Left lobe of liver (tissue), 2 donors: ENCODE results near the gene CSNK2B. TPM values are rescaled to one million over a fixed set of nuclear protein-coding genes. Genes with fewer than 3 reads are reported as not detected.

ENCODE experiments used
- ATAC-seq: fragments of 200-7000 bp; cut with Tn5 transposase; one replicate; pipeline ENCODE4 v1.9.1; 2020; ENCODE audit warnings: mild to moderate bottlenecking, moderate library complexity
- DNase-seq: peaks from one replicate; pipeline ENCODE4 v3.0.0-alpha.2; 2020; ENCODE audit warnings: low spot score
- total RNA-seq: library from RNA; stranded (reverse); gene quantifications from one replicate; pipeline ENCODE4 v1.2.1, GENCODE V29; 2021
- donor health status: DM: no; HTN: no; CAD: no; lungs with moderate emphysema.
- donor health status: DM: no; HTN: yes; CAD: no.

The CSNK2B gene
- total RNA-seq, 1 donor from 2014 or later, result 45.8 TPM

DNA sequence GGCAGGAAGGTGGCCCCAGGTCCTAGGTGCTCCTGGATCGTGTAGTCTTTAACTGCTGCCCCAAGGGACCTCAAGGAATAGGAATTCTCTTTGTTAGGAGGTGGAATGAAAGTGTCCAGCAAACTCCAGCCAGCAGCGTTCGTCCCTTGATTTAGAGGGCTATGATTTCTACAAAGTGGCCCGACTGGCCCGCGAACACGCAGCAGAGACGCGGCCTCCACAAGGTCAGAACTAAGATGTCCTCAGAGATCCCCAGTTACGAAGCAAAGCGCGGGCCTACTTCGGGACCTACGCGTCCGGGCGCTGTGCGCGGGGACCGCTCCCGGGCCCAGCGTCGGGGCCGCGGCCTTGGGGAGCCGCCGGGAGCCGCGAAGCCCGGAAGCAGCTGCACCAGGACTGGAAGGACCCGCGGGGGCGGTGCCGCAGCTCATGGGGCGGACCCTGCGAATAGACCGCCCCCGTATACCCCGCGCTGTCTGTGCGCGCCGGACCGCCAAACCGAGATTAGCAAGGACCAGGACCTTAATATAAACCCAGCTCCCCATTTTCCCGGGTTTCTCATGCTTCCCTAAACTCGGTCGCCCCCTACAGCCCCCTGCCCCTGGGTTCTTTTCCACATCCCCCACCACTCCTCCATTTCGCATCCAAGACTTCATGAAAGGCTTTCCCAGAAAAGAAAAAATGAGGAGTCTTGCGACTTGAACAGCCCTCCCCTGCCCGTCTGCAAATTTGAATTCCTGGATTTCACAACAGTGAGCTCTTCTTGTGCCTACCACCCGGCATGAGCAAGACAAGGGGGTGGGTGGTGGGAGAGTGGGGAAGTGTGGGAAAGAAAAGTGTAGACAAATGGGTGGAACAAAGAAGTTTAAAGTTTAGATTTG lies 5.3 kb upstream of the CSNK2B start, which contains the start of gene C6orf47:
Gene C6orf47, minus strand, starts transcription at position 398 of the 881 bp plus-strand sequence. CDS start 831 bp downstream, outside the sequence.
- ATAC-seq, result peak; percentile 78
- DNase-seq, result peak; percentile 86

DNA sequence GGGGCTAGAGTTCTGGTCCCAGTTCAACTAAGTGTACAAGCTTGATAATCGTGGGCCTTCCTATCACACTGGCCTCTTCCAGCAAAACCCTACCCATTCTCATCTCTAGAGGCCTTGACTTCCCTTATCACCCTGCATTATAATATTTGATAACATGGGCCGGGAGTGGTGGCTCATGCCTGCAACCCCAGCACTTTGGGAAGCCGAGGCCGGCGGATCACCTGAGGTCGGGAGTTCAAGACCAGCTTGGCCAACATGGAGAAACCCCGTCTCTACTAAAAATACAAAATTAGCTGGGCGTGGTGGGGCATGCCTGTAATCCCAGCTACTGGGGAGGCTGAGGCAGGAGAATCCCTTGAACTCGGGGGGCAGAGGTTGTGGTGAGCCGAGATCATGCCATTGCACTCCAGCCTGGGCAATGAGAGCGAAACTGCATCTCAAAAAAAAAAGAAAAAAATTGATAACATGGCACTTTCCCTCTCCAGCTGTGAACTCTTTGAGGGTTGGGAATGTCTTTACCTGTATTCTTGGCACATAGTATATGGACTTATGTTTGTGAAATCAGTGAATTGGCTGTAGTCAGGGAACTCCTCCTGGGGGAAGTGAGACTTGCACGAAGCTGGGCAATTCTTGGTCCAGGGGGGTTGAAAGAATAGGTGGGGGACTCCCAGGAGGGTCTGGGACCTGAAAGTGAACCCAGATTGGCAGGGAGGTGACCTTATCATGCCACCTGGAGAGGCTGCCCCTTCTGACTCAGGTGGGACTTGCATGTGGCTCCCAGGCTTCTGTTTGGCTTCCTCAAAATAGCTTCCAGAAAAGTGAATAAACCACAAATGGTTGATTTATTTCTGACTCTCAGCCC lies 4.4 kb upstream of the CSNK2B start:
- ATAC-seq, result no peak
- no peak for DNase-seq

DNA sequence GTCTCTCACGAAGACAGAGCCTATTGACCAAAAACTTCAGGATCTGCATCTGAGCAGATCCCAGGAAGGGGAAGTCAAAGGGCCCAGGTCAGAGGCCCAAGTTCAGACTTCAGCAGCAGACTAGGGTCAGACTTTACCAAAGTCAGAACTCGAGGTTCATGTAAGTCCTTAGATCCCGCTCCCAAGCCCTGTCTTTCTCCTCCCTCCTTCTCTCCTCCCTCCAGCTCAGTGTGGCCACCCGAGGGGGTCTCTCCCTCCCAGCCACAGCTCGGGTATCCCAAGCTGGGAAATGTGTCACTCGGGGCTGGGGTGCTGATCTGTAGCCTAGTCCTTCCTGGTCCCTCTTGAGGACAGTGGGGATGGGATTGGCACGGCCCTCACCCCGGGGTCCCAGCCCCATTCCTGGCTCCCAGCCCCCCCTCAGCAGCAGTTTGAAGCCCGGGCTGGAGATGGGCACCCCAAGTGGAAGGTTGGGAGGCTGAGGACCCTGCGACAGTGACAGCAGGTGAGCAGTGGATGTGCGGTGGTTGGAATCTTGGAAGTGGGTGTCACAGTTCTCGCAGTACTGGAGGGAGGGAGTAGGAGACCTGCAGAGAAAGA lies 3.7 kb upstream of the CSNK2B start:
- DNase-seq, result no peak
- ATAC-seq, result no peak

DNA sequence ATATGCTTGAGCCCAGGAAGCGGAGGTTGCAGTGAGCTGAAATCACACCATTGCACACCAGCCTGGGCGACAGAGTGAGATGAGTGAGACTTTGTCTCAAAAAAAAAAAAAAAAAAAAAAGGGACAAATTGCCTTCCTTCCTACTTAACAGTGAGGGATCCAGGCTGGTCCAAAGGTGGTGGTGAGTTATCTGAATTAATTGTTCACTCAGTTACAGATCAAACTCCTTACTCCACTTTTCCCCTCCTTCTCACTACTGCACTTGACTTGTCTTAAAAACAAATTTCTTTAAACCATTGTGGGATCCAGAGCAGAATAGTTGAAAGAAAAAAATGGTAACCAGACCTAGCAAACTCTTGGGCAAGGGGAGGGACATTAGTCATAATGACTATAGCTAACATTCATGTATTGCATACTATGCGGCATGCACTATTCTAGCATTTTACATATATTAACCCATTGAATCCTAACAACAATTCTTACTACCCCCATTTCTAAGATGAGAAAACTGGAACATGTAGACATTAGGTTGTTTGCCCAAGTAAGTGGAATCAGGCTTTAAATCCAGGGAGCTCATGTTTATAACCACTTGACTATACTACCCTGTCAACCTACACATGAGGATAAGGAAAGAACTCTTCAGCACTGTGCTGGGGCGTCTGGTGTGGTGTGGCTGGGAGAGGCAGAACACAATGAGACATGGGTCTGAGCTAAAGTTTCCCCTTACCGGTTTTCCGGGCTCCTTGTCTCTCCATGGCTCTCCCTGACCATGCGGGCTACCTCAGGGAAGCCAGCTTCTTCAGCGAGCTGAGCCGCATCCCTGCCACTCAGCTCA lies 2.5 kb upstream of the CSNK2B start:
- DNase-seq, result no peak
- ATAC-seq, result no peak

DNA sequence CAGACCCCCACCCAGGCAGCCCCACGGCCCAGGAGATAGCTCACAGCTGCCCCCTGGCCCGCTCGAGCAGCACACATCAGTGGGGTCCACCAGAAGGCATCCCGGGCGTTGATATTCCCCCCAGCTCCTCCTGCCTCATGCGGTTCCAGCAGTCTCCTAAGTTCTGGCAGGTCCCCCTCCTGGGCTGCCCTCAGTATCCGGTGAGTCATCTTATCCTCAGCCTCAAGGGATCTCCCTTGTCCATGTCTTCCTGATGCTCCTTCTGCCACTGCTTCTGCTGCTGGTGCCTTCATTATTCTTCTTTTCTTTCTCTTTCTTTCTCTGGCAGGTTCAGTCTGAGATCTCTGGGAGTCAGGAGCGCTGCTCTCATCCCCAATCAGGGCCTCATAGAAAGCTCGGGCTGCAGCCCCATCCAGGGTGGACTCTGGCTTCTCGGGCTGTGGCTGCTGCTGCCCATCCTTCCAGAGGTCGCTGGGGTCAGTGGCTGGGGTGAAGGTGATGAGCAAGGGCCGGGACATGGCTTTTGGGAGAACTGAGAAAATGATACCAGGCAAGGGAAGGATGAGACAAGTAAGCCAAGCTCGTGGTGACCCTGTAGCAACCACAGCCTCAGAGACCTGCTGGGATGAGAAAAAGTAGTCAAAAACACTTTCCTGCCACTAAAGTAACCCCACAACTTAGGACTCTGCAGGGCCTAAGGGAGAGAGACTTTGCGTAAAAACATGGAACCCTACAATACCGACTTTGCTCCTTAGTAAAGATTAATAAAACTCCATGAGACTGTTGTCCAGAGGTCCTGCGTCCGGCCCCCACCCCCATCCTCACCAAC lies 1.7 kb upstream of the CSNK2B start:
- ATAC-seq (no peak), DNase-seq (no peak)

DNA sequence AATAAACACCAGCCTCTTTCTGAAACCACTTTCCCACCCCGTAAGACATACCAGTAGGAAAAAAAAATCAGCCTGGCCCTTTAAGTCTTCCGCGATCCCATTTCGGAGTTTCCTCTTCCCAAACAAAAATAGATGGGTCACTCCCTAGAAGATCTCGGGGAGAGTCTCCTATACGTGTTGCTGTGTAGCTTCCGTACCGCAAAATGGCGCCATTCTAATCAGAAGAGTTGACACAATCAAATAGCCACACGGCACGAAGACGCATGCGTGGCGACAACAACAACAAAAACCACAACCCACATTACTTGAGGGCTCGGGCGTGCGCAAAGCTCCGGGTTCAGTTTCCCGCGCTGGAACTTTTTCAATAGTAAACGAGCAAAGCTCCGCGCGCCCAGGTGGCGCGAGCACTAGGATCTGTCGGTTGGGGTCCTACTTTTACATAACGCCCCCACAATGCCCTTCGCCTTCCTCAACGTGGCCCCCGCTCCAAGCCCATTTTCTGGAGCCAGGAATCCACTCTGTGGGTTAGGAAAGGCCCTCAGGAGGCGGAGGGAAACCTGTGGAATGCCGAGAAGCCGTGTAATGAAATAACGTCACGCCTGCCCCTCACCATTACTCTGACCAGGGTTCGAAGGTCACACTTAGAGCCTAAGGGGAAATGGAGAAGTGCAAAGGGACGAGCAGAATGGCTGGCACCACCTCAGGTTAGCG lies 935 bp upstream of the CSNK2B start, which contains the start of gene GPANK1:
Gene GPANK1, minus strand, starts transcription at position 208 of the 711 bp plus-strand sequence. CDS start 519 bp downstream, outside the sequence.
- ATAC-seq (peak; percentile 67), DNase-seq (peak; percentile 93)

DNA sequence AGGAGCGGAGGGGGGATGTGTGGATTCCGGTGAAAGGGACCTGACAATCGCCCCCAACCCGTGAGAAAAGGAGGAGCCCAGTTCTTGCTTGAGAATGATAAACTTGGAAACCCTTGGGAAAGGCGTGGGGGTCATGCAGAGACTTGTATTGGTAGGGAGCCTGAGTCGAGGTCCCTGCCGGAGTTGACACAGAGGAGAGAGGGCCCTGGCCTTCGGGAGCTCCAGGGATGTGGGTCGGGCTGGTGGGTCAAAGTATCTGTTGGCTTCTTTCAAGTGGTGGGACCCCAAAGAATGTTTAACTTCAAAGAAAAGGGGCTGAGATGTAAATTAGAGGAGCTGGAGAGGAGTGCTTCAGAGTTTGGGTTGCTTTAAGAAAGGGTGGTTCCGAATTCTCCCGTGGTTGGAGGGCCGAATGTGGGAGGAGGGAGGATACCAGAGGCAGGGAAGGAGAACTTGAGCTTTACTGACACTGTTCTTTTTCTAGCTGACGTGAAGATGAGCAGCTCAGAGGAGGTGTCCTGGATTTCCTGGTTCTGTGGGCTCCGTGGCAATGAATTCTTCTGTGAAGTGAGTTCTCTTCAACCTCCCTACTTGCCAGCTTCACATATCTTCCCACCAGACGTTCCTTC lies 571 bp downstream of the CSNK2B start:
- no peak for ATAC-seq
- no peak for DNase-seq

DNA sequence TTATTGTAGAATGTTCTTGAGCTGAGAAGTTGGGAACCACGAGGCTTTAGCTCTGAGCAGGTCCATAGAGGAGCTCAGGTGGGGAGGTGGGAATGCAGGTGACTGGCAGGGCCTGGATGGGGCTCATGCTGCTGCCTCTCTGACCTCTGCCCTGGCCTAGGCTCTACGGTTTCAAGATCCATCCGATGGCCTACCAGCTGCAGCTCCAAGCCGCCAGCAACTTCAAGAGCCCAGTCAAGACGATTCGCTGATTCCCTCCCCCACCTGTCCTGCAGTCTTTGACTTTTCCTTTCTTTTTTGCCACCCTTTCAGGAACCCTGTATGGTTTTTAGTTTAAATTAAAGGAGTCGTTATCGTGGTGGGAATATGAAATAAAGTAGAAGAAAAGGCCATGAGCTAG lies 3.8 kb downstream of the CSNK2B start, which contains the start of gene LY6G5B:
Gene LY6G5B, plus strand, starts transcription at position 301 of the 400 bp plus-strand sequence. CDS start 975 bp downstream, outside the sequence.
- ATAC-seq (no peak), DNase-seq (no peak)

DNA sequence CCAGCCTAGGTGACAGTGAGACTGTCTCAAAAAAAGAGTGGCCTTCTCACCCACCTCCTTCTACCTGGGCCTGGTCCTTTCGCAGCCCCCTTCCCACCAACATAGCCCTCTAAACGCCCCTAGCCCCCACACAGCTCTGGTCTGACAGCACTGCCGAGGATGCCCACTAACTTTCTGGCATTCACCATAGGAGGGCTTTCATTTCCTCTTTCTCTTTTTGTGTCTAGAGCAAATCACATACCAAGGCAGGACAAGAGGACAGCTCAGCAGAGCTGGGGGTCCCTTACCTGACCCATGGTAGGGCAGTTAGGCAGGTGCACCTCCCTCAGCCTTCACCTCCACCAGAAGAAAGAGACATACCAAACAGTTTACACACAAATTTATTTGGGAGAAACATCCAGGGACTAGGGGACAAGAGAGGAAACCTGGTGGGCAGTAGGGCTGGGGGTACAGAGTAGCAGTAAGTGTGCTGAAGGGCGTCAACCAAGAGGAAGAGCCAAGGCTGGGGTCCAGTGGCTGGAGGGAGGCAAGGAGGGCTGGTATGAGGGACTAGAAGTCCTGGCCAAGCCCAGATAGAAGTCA lies 10.5 kb downstream of the CSNK2B start:
- ATAC-seq, result no peak

DNA sequence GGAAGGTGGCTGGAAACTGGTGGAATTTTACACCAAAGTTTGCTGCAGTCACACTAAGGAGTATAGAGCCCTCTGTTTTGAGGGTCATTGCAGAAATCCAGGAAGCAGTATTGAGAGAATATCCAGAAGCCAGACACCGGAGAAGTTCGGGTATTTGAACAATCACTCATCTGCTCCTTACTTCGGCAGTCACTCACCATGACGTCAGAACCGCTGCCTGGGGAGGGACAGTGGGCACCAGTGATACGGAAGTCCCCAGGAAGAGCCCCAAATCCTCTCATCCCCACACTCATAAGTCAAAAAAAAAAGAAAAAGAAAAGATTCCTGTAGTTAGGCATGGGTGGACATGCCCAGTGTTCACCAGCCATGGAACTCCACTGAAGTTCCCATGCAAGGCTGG lies 11.0 kb downstream of the CSNK2B start:
- DNase-seq (no peak), ATAC-seq (no peak)

More for the DNA sequence above, 10.5 kb downstream of the CSNK2B start:
- DNase-seq, result no peak

DNA sequence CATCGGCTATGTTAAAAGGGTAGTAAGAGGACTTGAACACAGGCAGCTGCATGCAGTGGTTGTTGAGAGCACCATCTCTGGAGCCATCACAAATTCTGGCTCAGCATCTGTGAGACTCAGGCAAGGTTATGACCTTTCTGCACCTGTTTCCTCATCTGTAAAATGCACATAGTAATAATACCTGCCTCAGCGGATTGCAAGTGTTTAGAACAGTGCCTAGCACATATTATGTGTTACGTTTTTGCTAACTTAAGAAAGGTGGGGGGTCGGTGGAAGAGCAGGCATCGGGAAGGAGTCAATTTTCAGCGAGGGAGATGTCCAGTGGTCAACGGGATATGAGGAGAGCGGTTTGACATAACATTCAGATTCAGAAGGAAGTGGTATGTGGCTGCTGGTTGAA lies 12.1 kb downstream of the CSNK2B start:
- DNase-seq (no peak), ATAC-seq (no peak)

DNA sequence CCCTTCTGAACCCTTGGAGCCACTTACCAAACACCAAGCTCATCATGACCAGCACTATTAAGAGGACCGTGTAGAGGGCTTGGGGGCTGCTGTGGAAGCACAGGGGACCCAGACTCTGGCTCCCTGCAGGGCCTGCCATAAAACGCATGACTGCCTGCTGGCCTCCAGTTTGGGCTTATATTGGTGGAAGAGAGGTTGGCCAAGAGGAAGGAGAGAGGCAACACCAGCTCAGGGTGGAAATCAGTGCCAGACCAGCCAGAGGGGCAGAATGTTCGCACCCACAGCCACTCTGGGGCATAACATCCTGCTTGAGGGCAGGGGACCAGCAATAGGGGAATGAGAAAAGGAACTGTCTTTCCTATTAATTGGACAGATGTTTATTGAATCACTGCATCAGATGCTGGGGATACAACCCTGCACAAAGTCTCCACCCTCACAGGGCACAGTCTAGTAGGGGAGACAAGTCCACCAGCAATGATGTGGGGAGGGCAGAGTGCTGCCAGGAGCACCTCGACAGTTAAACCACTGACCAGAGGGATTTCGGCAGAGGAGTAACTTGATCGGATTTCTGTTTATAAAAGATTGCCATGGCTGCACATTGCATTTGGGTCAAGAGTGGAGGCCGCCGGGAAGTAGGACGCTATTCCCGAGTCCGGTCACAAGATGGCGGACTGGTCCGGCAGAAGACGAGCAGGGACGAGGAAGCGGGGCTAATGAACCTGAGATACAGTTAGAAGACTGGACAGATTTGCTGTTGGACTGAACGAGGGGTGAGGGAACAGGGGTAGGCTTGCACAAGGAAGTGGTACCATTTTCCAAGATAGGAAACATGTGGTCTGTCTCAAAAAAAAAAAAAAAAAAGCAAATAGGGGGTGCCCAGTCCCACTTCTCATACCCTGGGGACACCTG lies 14.6 kb downstream of the CSNK2B start, which contains the start of gene LY6G5C:
Gene LY6G5C, minus strand, starts transcription at position 842 of the 909 bp plus-strand sequence. Its CDS starts 694 bp downstream, at position 148.
- peak; percentile 87 for ATAC-seq

DNA sequence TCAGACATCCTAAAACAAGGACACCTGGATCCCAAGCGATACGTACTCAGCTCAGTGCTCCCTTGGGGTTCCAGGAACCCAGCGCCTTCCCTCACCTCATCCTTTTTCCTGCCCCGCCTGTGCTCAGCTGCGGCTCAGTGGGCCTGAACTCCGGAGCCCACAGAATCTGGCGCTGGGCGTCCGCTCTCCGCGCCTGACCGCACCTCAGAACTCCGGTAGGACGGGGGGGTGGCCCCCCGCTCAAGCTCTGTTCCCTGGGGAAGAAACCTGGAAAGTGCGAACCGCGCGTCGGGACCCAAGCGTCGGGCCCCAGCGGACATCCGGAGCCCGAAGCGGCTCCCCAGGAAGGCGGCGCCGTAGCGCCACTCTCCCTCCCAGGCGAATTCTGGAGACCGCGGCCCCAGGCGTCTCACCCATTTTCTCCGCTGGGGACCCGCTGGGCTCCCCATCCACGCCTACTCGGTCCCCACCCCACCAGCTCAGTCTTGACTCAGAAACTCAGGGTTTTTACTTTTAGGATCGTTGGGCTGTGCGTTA lies 15.3 kb downstream of the CSNK2B start:
- ATAC-seq (peak; percentile 55), DNase-seq (no peak)

More for the DNA sequence above, 14.6 kb downstream of the CSNK2B start, which contains the start of gene LY6G5C:
- DNase-seq, result peak; percentile 80

DNA sequence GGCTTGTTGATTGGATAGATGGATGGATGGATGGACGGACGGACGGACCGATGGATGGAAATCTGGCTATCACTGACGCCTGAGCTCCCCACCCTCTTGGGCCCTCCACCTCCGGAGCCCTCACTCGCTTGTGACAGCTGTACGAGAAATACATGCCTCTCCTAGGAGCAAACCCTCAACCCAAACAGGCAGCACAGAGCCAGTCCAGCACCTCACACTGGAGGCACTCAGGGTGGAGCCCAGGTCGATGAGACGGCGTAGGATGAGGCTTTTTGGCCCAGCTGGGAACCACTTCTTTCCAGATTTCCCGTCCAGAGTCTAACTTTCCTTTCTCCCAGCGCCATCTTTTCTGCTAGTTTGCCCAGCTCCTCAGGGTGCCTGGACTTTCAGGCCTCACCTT lies 17.7 kb downstream of the CSNK2B start:
- DNase-seq (no peak), ATAC-seq (no peak)

DNA sequence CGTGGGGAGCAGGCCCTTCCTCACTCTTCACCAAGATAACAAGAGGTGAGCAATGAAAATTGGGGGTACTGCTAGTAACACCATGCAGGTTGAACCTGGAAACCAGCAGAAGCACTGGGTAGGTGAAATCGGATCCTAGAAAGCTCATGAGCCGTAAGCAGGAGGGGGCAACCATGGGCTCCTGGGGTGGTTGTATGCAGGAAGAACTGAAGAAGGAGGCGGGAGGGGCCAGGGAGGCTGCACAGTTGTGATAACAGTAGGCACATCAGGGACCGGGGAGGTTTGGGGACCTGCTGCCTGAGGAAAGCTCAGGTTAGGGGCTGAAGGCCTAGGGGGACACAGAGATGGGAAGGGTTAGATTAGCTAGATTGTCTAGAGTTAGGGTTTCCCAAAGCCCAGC lies 20.6 kb downstream of the CSNK2B start:
- no peak for ATAC-seq
- DNase-seq, result no peak

DNA sequence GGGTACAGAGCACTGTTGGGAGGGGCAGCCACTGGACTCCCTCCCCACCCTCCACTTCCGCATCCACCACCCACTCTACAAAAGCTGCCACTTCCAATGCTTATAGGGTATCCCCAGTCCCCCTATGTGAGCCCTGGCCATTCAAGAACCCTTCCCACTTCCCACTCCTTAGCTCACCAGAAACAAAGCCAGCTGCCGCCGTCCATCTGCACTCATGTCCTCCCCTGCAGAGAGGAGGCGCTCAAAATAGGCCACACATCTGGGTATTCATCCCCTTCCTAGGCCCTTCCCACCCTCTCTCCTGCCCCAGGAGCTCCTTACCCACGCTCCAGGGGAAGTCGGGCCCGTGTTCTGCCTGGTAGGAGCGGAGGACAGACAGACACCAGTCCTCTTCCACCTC lies 21.4 kb downstream of the CSNK2B start:
- no peak for DNase-seq
- no peak for ATAC-seq
